ENCODE measurements around the gene EYA4. TPM values are rescaled to one million over a fixed set of nuclear protein-coding genes. Genes with fewer than 3 reads are reported as not detected.

Gene EYA4
- total RNA-seq, 2 experiments from 2014 or later, result not detected

DNA sequence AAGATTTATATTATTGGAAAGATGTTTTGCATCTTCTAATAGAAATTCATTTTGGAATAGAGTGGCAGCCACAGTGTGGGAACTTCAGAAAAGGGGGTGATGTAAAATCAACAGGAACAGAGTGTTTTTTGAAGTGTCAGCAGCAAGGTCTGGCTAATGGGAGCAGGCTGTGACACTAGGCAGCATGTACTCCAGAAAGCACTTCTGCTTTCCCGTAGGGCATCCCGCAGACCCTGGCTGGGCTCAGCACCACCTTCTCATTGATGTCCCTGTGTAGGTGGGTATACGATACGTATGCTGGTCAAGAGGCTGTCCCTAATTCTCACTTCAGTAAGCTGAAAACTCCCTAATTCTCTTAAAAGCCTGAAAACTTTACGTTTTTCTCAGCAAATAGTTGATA lies 74.7 kb downstream of the EYA4 start:
- Mint-ChIP-seq H3K4me1 (no peaks in the 10 kb centered on the region), H3K27ac (no peak overlapping the region)

DNA sequence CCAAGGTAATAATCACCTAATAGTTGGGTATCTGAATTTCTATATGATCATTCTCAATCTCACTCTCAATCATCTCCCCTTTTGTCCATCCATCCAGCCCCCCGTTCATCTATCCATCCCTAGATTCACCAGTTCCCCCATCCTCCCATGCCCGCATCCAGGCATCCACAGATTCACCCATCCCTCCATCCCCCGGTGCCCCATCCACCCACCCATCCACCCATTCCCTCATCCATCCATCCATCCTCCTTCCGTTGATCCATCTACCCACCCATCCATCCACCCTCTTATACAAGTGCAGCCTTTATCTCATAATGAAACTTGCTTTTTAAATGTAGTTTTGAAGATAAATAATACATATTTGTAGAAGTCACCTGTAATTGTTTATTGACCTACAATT lies 76.5 kb downstream of the EYA4 start:
- H3K4me1 Mint-ChIP-seq, result no peaks in the 10 kb centered on the region
- CTCF ChIA-PET, result no interaction called here
- no peak overlapping the region for H3K27ac Mint-ChIP-seq
- H3K36me3 Mint-ChIP-seq, result no peaks in the 10 kb centered on the region
- DNase-seq (no peak), ATAC-seq (no peak)
- no peaks in the 10 kb centered on the region for H3K9me3 Mint-ChIP-seq (ENCODE audit: low read depth)
- no peaks in the 10 kb centered on the region for H3K27me3 Mint-ChIP-seq
- no peak overlapping the region for H3K4me3 Mint-ChIP-seq

More for the DNA sequence above, 74.7 kb downstream of the EYA4 start:
- DNase-seq (no peak), ATAC-seq (no peak)
- H3K27me3 Mint-ChIP-seq, result no peaks in the 10 kb centered on the region
- no peaks in the 10 kb centered on the region for H3K9me3 Mint-ChIP-seq (ENCODE audit: low read depth)
- no peak overlapping the region for H3K4me3 Mint-ChIP-seq
- no peaks in the 10 kb centered on the region for H3K36me3 Mint-ChIP-seq
- CTCF ChIA-PET, result interaction anchor here (1.3 kb wide), 1 partner anchor 10 kb away, joined by 3 read pairs; no protein-coding TSS in a partner anchor

DNA sequence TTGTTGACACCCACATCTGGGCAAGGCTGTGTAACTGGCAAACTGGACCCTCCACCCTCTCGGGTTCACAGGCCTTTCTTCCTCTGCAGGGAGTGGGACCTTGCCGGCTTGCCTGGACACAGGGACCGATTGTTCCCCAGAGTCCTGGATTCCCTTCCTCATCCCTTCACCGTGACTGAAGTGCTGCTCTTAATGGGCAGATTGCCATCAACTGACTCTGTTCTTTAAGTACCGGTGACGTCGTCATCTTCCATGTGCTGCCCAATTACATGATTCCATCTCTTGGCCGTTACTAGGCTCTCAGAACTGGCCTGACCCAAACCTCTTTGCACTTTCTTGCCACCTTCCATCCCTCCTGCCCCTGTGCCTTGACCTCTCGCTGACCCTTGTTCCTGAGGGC lies 85.4 kb downstream of the EYA4 start:
- no peak for ATAC-seq
- CTCF ChIA-PET, result no interaction called here
- no peaks in the 10 kb centered on the region for H3K36me3 Mint-ChIP-seq
- no peaks in the 10 kb centered on the region for H3K4me1 Mint-ChIP-seq
- H3K4me3 Mint-ChIP-seq, result no peak overlapping the region
- no peaks in the 10 kb centered on the region for H3K27me3 Mint-ChIP-seq
- no peak overlapping the region for H3K27ac Mint-ChIP-seq
- H3K9me3 Mint-ChIP-seq (ENCODE audit: low read depth), result no peaks in the 10 kb centered on the region
- DNase-seq, result no peak

DNA sequence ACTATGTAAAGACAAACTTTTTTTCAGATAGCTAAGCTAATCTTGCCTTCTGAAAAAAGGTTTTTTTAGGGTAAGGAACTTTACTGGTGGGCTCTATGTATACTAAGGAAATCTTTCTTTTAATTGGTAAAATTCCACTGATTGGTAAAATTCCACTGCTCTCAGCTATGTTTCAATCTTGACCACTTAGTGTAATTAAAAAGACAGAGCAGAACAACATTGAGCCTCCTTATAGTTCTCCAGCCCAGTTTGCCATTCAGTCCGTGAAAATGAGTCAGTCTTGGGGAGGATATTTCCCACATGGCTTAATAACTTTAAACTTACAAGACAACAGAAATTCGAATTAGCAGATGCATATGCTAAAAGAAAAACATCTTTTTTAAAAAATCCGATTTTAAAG lies 92.7 kb downstream of the EYA4 start:
- CTCF ChIA-PET, result no interaction called here
- no peak for DNase-seq
- no peaks in the 10 kb centered on the region for H3K9me3 Mint-ChIP-seq (ENCODE audit: low read depth)
- ATAC-seq, result no peak
- no peak overlapping the region for H3K27ac Mint-ChIP-seq
- no peaks in the 10 kb centered on the region for H3K4me1 Mint-ChIP-seq
- no peak overlapping the region for H3K4me3 Mint-ChIP-seq
- H3K27me3 Mint-ChIP-seq, result no peaks in the 10 kb centered on the region
- H3K36me3 Mint-ChIP-seq, result no peaks in the 10 kb centered on the region

DNA sequence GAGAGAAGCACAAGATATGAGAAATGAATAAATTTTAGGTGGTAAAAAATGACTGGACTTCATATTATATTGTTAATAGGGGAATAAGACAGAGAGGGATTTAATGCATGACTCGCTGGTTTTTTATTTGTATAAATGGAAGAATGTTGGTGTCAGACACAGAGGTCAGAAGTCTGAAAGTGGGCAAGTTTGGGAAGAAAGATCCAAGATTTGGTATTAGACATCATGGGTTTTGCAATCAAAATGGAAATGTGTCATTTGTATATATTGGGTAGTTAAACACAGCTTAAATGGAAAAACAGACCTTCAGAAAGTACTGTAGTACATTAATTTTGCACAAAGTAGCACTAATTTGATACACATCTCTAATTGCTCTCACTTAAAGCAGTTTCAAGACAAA lies 96.2 kb downstream of the EYA4 start:
- CTCF ChIA-PET, result interaction anchor here (0.5 kb wide), 1 partner anchor 298 kb away, joined by 3 read pairs; no protein-coding TSS in a partner anchor
- Mint-ChIP-seq H3K9me3 (ENCODE audit: low read depth) (no peaks in the 10 kb centered on the region), H3K27me3 (no peaks in the 10 kb centered on the region), H3K36me3 (no peaks in the 10 kb centered on the region), H3K4me1 (no peaks in the 10 kb centered on the region), H3K27ac (no peak overlapping the region), H3K4me3 (no peak overlapping the region)
- ATAC-seq, result no peak
- DNase-seq, result no peak

DNA sequence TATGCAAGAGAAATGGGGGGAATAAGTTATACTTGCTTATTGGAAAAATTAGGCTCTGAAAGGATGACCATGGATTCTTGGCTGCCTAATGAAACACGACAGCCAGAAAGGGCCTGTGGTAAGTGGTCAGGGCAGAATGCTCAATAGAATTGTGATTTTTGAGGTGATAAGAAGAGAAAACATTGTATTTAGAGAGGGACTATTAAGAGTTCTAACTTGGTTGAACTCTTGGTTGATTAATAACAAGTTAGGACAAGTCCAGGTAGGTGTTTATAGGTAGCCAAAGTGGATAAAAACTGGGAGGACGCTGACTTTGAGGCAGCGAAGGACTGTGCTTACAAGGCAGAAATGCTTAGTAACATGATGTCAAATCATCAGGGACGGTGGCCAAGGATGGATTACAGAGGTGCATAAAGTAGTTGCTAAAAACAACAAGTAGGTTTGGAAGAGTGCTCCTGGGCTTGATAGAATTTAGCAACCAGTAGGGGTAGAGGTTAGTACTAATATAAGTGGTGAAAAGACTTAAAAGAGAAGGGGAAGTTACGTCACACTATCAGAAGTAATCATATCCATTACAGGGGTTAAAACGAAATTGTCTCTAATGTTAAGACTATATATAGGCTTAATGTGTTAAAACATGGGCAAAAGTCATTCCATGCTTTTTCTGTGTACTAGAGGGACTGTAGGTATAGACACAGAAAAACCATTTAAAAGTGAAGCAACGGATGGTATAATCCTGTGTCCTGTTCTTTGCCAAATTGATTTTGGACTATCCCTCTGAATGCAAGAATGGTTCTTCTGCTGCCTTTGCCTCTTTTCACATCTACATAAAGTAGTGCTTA lies 98.6 kb downstream of the EYA4 start:
- no peaks in the 10 kb centered on the region for H3K9me3 Mint-ChIP-seq (ENCODE audit: low read depth)
- ATAC-seq, result no peak

DNA sequence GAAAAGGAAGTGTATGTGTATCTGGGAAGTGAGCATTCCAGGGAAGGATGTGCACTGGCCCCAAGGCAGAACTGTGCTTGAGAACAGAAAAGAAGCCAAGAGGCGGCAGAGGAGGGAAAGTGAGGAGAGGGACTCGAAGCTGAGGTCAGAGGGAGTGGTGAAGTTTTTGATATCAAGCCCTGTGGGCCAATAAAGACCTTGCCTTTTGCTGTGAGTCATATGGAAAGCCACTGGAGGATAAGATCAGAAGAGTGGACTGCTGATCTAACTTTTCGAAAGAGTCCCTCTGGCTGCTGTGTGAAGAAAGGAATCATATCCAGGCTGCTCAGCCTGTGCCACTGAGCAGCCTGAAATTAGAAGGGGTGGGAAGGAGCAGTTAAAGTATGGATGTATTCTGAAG lies 99.4 kb downstream of the EYA4 start:
- no peak overlapping the region for H3K27ac Mint-ChIP-seq
- CTCF ChIA-PET, result no interaction called here
- H3K9me3 Mint-ChIP-seq (ENCODE audit: low read depth), result no peaks in the 10 kb centered on the region
- H3K4me1 Mint-ChIP-seq, result no peaks in the 10 kb centered on the region
- DNase-seq (no peak), ATAC-seq (no peak)
- H3K36me3 Mint-ChIP-seq, result no peaks in the 10 kb centered on the region
- no peak overlapping the region for H3K4me3 Mint-ChIP-seq
- no peaks in the 10 kb centered on the region for H3K27me3 Mint-ChIP-seq

More for the DNA sequence above, 98.6 kb downstream of the EYA4 start:
- Mint-ChIP-seq H3K27ac (no peak overlapping the region), H3K27me3 (no peaks in the 10 kb centered on the region), H3K36me3 (no peaks in the 10 kb centered on the region), H3K4me1 (no peaks in the 10 kb centered on the region), H3K4me3 (no peak overlapping the region)
- DNase-seq, result no peak
- CTCF ChIA-PET, result no interaction called here

DNA sequence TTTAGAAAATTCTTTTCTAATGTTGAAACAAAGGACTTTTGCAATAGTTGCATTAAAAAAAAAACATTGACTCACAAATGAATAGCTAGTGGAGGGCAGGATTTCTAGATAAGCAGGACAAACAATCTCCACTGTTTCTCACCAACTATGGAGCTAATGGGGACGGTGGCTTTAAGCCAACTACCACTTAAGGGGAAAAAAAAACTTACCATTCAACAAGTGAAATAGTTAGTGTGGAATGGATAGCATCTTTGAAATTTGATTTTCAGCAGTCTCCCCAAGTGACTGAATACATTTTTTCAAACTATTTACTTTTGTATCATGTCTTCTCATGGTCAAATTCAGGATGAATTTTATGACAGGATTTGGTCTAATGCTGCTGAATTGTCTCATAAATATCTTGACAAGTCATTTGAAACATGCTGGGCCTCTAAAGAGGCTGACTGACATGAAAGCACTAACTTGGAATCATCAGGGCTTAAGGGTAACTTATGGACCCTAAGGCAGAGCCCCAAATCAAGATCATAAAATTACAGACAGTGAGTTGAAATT lies 100.5 kb downstream of the EYA4 start:
- H3K4me1 Mint-ChIP-seq, result no peaks in the 10 kb centered on the region
- no peak for ATAC-seq
- no peaks in the 10 kb centered on the region for H3K36me3 Mint-ChIP-seq
- no peak overlapping the region for H3K4me3 Mint-ChIP-seq
- no peak for DNase-seq
- CTCF ChIA-PET, result no interaction called here
- H3K27me3 Mint-ChIP-seq, result no peaks in the 10 kb centered on the region
- H3K9me3 Mint-ChIP-seq (ENCODE audit: low read depth), result no peaks in the 10 kb centered on the region
- H3K27ac Mint-ChIP-seq, result no peak overlapping the region

DNA sequence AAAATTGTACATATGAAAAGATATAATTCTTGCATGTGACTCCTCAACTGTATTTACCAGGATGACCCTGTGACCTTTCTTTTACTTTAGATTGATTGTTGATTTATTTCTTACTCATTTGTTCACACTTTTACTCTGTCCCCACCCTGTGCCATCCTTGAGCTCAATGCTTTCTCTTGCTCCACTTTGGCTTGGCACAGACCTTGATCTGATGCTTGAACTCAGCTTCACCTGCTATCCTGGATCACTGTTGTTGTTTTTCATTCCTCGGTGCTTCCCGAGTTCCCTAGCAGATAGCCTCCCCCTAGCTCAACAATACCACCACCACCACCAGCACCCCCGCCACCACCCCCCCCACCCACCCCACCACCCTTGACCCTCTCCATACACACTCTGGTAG lies 102.1 kb downstream of the EYA4 start:
- H3K4me3 Mint-ChIP-seq, result no peak overlapping the region
- CTCF ChIA-PET, result no interaction called here
- no peaks in the 10 kb centered on the region for H3K36me3 Mint-ChIP-seq
- no peaks in the 10 kb centered on the region for H3K27me3 Mint-ChIP-seq
- ATAC-seq (no peak), DNase-seq (no peak)
- no peaks in the 10 kb centered on the region for H3K9me3 Mint-ChIP-seq (ENCODE audit: low read depth)
- H3K4me1 Mint-ChIP-seq, result no peaks in the 10 kb centered on the region
- H3K27ac Mint-ChIP-seq, result no peak overlapping the region

DNA sequence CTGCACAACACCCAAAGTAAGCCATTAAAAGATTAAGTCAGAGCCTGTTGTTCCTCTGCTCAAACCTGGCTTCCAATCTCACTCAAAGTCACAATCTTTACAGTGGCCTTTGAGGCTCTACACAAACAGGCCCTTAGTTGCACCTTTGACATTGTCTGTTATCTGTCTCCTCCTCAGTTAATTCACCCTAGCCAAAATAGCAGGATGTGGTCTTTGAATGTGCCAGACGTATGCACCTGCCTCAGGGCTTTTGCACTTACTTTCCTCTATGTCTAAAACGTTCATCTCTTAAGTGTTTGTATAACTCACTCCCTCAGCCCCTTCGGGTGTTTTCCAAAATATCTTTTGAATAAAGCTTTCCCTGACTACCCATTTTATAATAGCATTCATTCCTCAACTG lies 107.7 kb downstream of the EYA4 start:
- CTCF ChIA-PET, result no interaction called here
- no peaks in the 10 kb centered on the region for H3K9me3 Mint-ChIP-seq (ENCODE audit: low read depth)
- no peaks in the 10 kb centered on the region for H3K4me1 Mint-ChIP-seq
- H3K27ac Mint-ChIP-seq, result no peak overlapping the region
- no peak for ATAC-seq
- H3K36me3 Mint-ChIP-seq, result no peaks in the 10 kb centered on the region
- DNase-seq, result no peak
- no peak overlapping the region for H3K4me3 Mint-ChIP-seq
- H3K27me3 Mint-ChIP-seq, result no peaks in the 10 kb centered on the region

DNA sequence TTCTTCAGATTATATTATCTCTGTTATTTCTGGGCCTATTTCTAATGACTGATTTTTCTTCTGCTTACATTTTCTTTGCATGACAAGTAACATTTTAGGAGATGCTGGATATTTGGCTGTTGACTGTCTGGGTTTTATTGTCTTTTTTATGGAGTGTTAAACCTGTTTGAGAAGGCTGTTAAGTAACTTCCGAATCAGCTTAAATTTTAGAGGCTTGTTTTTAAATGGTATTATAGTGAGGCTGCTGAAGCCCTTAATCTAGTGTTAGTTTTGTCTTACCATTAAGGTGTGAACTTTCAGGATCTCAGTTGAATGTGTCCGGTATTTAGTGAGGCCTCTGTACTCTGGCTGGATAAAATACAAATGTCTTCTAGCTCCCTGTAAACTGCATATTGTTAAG lies 109.8 kb downstream of the EYA4 start:
- Mint-ChIP-seq H3K4me3 (no peak overlapping the region), H3K36me3 (no peaks in the 10 kb centered on the region), H3K4me1 (no peaks in the 10 kb centered on the region), H3K9me3 (ENCODE audit: low read depth) (no peaks in the 10 kb centered on the region), H3K27ac (no peak overlapping the region), H3K27me3 (no peaks in the 10 kb centered on the region)
- DNase-seq (no peak), ATAC-seq (no peak)
- CTCF ChIA-PET, result no interaction called here

DNA sequence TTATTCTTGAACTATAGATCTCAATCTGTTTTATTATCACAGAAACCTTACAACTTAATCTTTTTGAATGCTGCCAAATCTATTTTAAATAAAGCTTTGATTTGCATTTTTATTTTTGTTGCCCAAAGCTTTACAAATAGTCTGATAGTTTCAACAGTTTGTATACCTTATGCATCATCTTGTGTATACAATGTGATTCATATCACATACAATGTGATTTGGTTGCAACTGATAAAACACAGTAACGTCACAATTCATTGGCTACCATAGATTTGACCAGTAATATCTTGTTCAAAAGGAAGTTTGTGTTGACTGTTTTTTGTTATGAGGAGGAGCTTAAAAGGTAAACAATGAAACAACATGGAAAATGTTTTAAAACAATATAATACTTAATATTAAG lies 110.9 kb downstream of the EYA4 start:
- no peak for DNase-seq
- Mint-ChIP-seq H3K36me3 (no peaks in the 10 kb centered on the region), H3K27me3 (no peaks in the 10 kb centered on the region), H3K4me3 (no peak overlapping the region), H3K4me1 (no peaks in the 10 kb centered on the region), H3K9me3 (ENCODE audit: low read depth) (no peaks in the 10 kb centered on the region), H3K27ac (no peak overlapping the region)
- no peak for ATAC-seq
- CTCF ChIA-PET, result no interaction called here

DNA sequence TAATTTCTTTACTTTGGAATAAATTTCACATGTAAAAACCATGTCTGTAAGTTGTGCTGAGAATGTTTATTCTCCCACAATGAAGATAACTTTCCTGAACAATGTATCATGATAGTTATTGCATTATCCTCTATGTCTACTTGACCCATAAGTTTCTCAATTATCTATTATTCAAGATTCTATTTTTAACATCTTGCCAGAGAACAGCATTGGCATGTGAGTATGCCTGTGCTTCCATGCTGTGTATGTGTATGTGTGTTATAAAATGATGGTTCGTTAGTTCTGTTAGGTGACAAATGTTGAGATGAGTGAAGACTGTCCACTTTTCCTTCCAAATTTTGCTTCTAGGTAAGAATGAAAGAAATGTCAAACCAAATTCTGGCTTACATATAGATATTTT lies 111.9 kb downstream of the EYA4 start:
- no peak overlapping the region for H3K4me3 Mint-ChIP-seq
- no peak for ATAC-seq
- CTCF ChIA-PET, result interaction anchor here (0.9 kb wide), 1 partner anchor 9 kb away, joined by 4 read pairs; no protein-coding TSS in a partner anchor
- DNase-seq, result no peak
- H3K9me3 Mint-ChIP-seq (ENCODE audit: low read depth), result no peaks in the 10 kb centered on the region
- no peaks in the 10 kb centered on the region for H3K27me3 Mint-ChIP-seq
- no peak overlapping the region for H3K27ac Mint-ChIP-seq
- no peaks in the 10 kb centered on the region for H3K4me1 Mint-ChIP-seq
- no peaks in the 10 kb centered on the region for H3K36me3 Mint-ChIP-seq

DNA sequence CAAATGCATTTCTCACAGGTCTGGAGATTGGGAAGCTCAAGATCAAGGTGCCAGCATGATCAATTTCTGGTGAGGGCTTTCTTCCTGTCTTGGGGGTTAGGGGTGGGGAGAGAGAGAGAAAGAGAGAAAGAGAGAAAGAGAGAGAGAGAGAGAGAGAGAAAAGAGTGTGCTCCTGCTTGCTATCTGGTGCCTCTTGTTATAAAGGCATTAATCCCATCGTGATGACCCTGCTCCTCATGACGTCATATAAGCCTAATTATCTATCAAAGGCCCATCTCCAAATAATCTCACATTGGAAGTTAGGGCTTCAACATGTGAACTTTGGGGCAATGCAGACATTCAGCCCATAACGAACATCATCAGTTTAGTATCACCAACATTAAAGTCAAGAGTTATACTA lies 114.8 kb downstream of the EYA4 start:
- no peak overlapping the region for H3K4me3 Mint-ChIP-seq
- CTCF ChIA-PET, result no interaction called here
- no peak for ATAC-seq
- no peaks in the 10 kb centered on the region for H3K36me3 Mint-ChIP-seq
- no peaks in the 10 kb centered on the region for H3K27me3 Mint-ChIP-seq
- H3K4me1 Mint-ChIP-seq, result no peaks in the 10 kb centered on the region
- DNase-seq, result no peak
- H3K27ac Mint-ChIP-seq, result no peak overlapping the region
- H3K9me3 Mint-ChIP-seq (ENCODE audit: low read depth), result no peaks in the 10 kb centered on the region

All from activated CD8-positive, alpha-beta memory T cell treated with anti-CD3 and anti-CD28 coated beads, Interleukin-2, amount 10 ng/mL, durations not matched to agents 7 days and 5 days (primary cell).